ENCODE data around the gene SFMBT2. TPM values are rescaled to one million over a fixed set of nuclear protein-coding genes. Genes with fewer than 3 reads are reported as not detected.
A peak's percentile ranks its signal among the peaks of the same experiment; 100 is the strongest.

SFMBT2 gene
- total RNA-seq, 6 experiments from 2014 or later, result 1.4 to 3.4 (median 1.8) TPM

GRCh38 chr10:7408291-7409044, 2.4 kb downstream of the SFMBT2 start:
- Histone ChIP-seq H3K27me3 (peaks cover 0 to 25% of the 10 kb centered on the region in 2 donors), H3K27ac (peak overlapping the region; percentile 50 to 70 (median 54)), H3K36me3 (no peaks in the 10 kb centered on the region), H3K9me3 (no peaks in the 10 kb centered on the region), H3K4me3 (peak overlapping the region; percentile 52 to 67 (median 66)), H3K4me1 (peaks cover 0 to 40% (median 7%) of the 10 kb centered on the region in 4 donors)
- no peak for TF ChIP-seq POLR2A (IDR thresholded peaks at IDR 0.05)
- peak in 3 of 4 donors; percentile 46 to 50 (median 47) for TF ChIP-seq CTCF (IDR thresholded peaks at IDR 0.05)
- intact Hi-C loops (cut with DNase I), result no loop called here
- WGBS (ENCODE audit: insufficient coverage, low coverage, low lambda C conversion rate, missing lambda C conversion rate), result 0% methylated on average over 15 of the region's 65 CpGs
- peak; percentile 59 to 62 (median 61) for ATAC-seq
- peak; percentile 51 to 78 (median 71) for DNase-seq

GRCh38 chr10:7407368-7408290, 3.2 kb downstream of the SFMBT2 start:
- H3K27me3 ChIP-seq, result peaks cover 0 to 25% of the 10 kb centered on the region in 2 donors
- intact Hi-C loops (cut with DNase I), result no loop called here
- 12% methylated on average over 39 of the region's 77 CpGs for WGBS (ENCODE audit: insufficient coverage, low coverage, low lambda C conversion rate, missing lambda C conversion rate)
- DNase-seq (peak; percentile 54 to 65 (median 63)), ATAC-seq (peak; percentile 1 to 21 (median 6))
- no peaks in the 10 kb centered on the region for H3K9me3 ChIP-seq
- H3K4me1 ChIP-seq, result peaks cover 0 to 38% (median 7%) of the 10 kb centered on the region in 4 donors
- peak overlapping the region; percentile 31 to 70 (median 54) for H3K27ac ChIP-seq
- H3K36me3 ChIP-seq, result no peaks in the 10 kb centered on the region
- H3K4me3 ChIP-seq, result peak overlapping the region; percentile 52 to 67 (median 66)
- TF ChIP-seq CTCF (IDR thresholded peaks at IDR 0.05) (no peak), POLR2A (IDR thresholded peaks at IDR 0.05) (no peak)

- Histone ChIP-seq H3K4me1 (peaks cover 0 to 30% (median 7%) of the 10 kb centered on the region in 4 donors), H3K9me3 (no peaks in the 10 kb centered on the region), H3K27me3 (peaks cover 0 to 19% of the 10 kb centered on the region in 2 donors), H3K4me3 (peak overlapping the region in 1 of 3 donors; percentile 67), H3K36me3 (no peaks in the 10 kb centered on the region), H3K27ac (peak overlapping the region in 2 of 3 donors; percentile 54 to 70)
- peak; percentile 9 to 35 (median 14) for ATAC-seq
- WGBS (ENCODE audit: insufficient coverage, low coverage, low lambda C conversion rate, missing lambda C conversion rate), result 46% methylated on average over 14 of the region's 14 CpGs
- DNase-seq, result peak in 1 of 3 donors; percentile 32
- no peak for TF ChIP-seq CTCF (IDR thresholded peaks at IDR 0.05)
- TF ChIP-seq POLR2A (IDR thresholded peaks at IDR 0.05), result no peak
- intact Hi-C loops (cut with DNase I), result no loop called here
Observed at GRCh38 chr10:7406712-7407333, 4.0 kb downstream of the SFMBT2 start.

- H3K27ac ChIP-seq, result no peak overlapping the region
- H3K4me3 ChIP-seq, result no peak overlapping the region
- no peak for ATAC-seq
- peaks cover 0 to 24% (median 6%) of the 10 kb centered on the region in 4 donors for H3K4me1 ChIP-seq
- no peak for DNase-seq
- 38% methylated on average over 2 of the region's 4 CpGs for WGBS (ENCODE audit: insufficient coverage, low coverage, low lambda C conversion rate, missing lambda C conversion rate)
- no peaks in the 10 kb centered on the region for H3K9me3 ChIP-seq
- intact Hi-C loops (cut with DNase I), result no loop called here
- H3K27me3 ChIP-seq, result peaks cover 0 to 12% of the 10 kb centered on the region in 2 donors
- H3K36me3 ChIP-seq, result no peaks in the 10 kb centered on the region
- TF ChIP-seq CTCF (IDR thresholded peaks at IDR 0.05), result no peak
- TF ChIP-seq POLR2A (IDR thresholded peaks at IDR 0.05), result no peak
Observed at GRCh38 chr10:7405637-7406036, 5.2 kb downstream of the SFMBT2 start.

All from right lobe of liver (tissue), 6 donors.